ENCODE measurements around the gene MARK1.

DNA sequence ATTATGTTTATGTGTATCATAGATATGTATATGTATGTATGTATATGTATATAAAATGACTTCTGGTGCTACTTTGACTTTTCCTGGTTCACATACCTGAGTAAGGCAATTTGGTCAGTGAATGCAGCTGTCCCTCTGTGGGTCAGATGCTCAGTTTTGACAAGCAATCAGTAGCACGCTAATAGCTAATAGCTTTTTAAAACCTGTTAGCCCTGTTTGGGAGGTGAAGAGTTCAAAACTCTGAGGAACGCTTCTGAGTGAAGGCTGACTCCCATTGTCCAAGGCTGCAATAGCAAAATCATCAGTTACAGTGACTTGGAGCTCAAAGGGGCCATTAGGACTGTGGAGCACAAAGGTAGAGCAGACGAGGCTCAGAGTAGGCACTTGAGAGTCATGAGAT is 67.2 kb downstream of the MARK1 start:
- TF ChIP-seq, protein P1, sequence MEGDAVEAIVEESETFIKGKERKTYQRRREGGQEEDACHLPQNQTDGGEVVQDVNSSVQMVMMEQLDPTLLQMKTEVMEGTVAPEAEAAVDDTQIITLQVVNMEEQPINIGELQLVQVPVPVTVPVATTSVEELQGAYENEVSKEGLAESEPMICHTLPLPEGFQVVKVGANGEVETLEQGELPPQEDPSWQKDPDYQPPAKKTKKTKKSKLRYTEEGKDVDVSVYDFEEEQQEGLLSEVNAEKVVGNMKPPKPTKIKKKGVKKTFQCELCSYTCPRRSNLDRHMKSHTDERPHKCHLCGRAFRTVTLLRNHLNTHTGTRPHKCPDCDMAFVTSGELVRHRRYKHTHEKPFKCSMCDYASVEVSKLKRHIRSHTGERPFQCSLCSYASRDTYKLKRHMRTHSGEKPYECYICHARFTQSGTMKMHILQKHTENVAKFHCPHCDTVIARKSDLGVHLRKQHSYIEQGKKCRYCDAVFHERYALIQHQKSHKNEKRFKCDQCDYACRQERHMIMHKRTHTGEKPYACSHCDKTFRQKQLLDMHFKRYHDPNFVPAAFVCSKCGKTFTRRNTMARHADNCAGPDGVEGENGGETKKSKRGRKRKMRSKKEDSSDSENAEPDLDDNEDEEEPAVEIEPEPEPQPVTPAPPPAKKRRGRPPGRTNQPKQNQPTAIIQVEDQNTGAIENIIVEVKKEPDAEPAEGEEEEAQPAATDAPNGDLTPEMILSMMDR (IDR thresholded peaks at IDR 0.05) = no peak
- TF ChIP-seq POLR2A (IDR thresholded peaks at IDR 0.05) = no peak
- TF ChIP-seq POLR2AphosphoS5 (IDR thresholded peaks at IDR 0.05) = no peak
